Measurements from ENCODE around the gene NAXE. TPM values are rescaled to one million over a fixed set of nuclear protein-coding genes. Genes with fewer than 3 reads are reported as not detected.
A peak's percentile ranks its signal among the peaks of the same experiment; 100 is the strongest.
"Not testable (repeated sequence)": the region's sequence is repeated elsewhere in the genome, so short reads cannot be mapped to it uniquely, and the experiment has no call there.

Gene NAXE
- total RNA-seq, 1 experiment from 2014 or later = 81.9 TPM

DNA sequence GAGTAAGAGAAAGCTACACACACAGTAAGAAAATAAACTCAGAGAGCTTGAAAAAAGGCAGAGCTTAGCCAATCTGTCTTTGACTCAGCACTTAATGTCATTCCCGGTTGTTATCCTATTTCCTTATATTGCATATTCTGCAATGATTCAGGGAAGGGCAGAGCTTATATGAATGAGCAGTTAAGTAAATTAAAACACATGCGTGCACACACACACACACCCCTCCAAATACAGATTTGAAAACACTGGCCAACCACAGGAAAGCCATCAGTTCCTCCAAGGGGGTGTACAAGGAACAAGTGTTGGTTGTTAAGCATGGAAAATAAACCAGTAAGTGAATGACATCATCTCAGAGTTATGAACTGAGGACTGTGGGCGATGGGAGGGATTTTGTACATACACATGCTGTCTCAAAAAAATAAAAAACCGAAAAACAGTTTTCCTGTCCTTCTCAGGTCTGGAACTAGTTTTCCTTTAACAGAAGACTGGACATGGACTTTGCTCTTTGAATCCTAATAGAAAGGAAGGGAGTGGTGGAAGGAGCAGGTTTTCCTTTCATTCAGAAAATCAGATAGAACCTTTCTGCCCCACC lies 20.2 kb upstream of the NAXE start:
- DNase-seq (ENCODE audit: low read depth) = peak; percentile 84

DNA sequence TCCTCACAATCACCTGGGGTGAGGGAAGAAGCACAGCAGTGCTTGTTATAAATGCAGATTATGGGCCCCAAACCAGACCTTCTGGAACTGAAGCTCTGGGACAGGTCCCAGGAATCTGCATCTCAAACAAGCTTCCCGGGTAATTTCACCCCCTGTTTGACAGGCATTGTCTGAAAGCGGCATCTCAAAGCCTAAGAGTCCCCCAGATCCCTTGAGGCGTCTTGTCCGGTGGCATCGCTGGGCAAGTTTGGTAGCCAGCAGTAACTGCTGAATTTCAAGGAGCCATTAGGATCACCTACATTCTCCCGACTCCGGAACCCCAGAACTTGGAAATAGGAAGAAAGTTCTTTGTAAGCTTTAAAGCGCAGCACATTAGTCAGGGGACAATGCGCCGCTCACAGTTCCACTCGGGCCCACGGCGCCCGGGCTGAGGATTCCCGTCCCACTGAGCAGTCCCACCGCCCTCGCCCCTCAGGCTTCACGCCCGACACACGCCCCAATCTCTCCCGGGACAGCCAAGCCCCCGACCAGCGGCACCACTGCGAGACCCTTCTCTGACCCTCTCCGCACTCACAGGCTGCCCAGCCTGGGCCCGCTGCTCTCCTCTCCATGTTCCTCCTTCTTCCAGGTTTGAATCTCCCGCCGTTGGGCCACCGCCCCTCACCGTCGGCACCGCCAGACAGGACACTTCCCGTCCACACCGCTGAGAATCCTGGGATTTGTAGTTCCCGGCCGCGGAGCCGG lies 19.5 kb upstream of the NAXE start, which contains the start of gene IQGAP3:
IQGAP3 (minus strand) TSS at position 647 of the 744 bp plus-strand sequence; CDS start at position 611, 36 bp downstream.
- DNase-seq (ENCODE audit: low read depth) = peak; percentile 91

DNA sequence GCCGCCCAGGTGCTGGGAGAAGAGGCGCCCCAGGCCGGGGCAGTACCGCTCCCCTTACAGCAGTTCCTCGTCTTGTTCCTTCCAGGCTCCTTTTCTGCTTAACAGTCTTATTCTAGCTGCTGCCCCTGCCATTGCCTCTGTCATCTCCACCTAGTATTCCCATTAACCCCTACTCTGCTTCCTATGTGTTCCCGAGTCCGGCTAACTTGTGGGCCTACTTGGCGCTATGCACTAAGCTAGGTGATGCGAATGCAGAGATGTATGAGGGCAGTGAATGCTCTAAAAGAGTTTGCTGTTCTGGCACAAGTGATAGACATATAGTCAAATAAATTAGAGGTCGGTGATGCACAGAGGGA lies 18.9 kb upstream of the NAXE start:
- no peak for DNase-seq (ENCODE audit: low read depth)

DNA sequence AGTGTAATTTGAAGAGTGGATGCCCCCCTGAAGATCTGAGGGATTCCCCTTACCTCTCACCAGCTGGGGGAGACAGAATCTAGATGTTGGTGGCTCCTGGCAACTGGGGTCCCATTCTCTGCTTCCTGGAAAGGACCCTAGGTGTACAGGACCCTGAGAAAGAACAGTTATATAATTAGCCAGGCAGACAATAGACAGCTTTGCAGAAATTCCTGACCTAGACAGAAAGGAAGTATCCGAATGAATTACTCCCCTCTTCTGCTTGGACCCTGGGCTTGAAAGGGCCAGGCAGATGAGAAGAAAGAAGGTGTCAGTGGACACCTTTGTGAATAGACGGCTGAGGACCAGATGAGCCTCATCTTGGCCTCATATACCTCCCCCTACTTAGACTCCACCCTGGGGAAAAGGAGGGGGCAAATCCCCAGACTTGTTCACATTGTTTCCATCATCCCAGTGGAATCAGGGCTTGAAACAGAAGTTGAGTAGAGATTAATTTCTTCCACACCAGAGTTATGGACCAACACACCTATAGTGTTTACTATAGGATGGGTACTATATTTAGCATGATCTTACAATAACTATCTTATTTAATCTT lies 17.4 kb upstream of the NAXE start:
- no peak for DNase-seq (ENCODE audit: low read depth)

DNA sequence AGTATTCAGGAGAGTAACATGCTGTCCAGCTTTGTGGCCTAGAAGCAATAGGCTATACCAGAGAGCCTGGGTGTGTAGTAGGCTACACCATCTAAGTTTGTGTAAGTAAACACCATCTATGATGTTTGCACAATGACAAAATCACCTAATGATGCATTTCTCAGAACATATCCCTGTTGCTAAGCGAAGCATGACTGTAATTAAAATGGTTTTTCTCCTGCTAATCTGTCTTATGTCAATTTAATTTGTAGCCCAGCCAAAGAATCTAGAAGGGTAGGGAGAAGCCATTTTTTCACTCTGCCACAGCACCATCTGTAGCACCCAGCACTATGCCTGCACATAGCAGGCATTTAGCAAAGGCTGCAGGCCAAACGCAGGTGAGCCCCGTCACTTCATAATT lies 14.0 kb upstream of the NAXE start:
- DNase-seq (ENCODE audit: low read depth) = no peak

DNA sequence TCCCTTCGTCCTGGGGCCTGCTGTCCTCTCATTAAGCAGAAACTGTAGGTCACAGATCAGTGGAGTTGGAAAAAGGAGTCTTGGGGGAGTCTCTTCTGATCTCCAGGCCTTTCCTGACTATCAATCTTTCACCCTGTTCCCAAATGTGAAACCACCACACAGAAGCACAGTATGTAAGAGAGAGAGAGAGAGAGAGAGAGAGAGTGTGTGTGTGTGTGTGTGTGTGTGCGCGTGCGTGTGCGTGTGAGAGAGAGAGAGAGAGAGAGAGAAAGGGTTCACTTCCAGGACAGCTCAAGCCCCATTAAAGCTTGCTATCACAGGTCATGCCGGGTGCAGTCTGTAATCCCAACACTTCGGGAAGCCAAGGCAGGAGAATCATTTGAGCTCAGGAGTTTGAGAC lies 13.5 kb upstream of the NAXE start:
- DNase-seq (ENCODE audit: low read depth) = no peak

DNA sequence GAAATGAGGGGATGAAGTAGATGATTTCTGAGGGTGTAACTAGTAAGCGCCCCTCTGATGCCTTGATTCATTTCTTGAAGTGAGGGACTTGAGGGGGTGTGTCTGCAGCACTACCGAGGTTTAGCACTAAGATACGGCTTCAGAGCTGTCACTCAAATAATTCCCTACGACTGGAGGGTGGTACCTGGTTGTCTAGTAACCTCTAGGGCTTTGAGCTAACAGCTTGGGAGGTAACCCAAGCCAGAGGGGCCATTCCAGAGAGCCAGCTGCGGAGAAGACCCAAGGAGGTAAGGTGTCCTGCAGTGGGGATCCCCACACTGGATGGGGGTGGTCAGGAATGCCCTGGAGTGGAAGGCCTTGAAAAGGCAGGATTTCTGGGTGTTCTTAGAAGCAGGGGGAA lies 12.1 kb upstream of the NAXE start, which contains the start of gene TTC24:
TTC24 (plus strand) TSS at position 252 of the 400 bp plus-strand sequence. CDS start 1,642 bp downstream, outside the sequence.
- no peak for DNase-seq (ENCODE audit: low read depth)

DNA sequence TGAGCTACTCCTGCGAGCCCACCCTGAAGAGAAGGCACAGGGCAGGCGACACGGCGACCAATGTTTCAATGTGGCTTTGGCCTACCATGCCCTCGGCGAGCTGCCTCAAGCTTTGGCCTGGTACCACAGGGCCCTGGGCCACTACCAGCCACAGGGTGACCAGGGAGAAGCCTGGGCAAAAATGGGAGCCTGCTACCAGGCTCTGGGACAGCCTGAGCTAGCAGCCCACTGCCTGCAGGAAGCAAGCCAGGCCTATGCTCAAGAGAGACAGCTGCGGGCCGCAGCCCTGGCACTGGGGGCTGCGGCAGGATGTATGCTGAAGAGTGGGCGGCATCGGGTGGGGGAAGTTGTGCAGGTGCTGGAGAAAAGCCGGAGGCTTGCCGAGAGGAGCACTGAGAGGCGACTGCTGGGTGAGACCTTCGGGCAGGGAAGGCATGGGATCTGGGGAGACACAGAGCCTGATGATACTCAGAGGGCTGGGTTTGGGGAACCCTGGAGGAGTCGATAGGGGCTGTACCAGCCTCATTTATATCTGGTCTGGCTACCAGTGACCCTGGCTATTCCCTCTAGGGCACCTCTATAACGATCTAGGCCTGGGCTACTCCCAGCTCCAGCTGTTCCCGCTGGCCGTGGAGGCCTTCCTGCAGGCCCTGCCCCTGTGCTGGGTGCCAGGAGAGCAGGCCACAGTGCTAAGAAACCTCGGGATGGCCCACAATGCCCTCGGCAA lies 9.8 kb upstream of the NAXE start:
- DNase-seq (ENCODE audit: low read depth) = no peak

DNA sequence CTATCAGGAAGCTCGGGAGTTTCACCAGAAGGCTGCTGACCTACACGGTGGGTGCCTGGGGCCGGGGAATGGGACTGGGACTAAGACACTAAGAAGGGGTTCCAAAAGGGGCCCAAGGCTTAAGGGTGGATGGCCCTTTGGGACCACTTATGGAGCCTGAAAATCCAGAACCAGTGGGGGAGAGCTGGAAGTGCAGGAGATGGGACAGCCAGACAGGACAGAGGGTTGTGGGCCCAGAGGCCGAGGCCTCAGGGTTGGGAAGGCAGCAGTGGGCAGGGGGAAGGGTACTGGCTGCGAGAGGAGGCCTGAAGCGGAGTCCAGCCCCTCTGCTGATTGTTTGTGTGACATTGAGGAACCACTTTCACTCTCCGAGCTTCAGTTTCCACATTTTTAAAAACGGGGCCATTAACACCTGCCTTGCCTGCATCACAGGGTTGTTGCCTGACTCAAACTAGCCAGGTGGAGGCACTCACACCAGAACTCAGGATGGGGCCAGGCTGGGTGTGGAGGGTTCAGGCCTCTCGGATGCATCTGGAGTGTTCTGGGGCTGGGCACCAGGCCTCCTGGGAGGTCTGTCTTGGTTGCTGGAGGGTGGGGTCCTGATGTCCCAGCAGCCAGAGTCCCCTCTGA lies 9.1 kb upstream of the NAXE start:
- no peak for DNase-seq (ENCODE audit: low read depth)

DNA sequence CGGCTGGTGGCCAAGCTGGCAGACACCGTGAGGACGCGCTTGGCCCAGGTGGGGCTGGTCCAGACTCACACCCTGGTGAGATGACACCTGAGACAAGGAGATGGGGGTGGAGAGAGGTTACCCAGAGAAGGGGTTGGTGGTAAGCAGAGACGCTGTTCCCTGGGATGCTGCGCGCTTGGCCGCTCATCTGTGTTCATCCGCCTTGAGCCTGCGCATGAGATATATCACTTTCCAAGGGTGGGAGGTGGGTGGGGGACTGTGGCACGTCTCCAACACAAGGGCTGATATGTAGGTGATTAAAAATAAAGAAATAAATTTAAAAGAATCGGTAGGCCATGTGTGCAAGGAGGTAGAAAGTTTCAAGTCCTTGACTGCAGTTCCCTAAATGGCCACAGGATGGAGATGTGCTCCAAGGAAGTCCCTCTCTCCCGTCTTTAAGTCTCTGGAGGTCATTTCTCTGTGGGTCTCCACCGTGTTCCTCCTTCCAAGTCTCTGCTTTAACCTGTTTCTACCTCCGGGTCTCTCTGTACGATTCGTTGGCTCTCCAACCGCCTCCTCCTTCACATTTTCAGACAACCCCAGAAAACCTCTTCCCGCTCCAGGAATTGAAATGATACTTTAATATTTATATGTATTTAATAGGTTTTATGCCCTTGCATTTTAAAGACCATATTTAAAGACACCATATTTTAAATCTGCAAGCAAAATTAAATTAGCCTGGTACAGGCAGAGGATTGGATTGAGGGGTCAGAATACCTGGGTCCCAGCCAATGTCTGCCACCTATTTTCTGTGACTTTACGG lies 7.6 kb upstream of the NAXE start:
- DNase-seq (ENCODE audit: low read depth) = peak; percentile 76

DNA sequence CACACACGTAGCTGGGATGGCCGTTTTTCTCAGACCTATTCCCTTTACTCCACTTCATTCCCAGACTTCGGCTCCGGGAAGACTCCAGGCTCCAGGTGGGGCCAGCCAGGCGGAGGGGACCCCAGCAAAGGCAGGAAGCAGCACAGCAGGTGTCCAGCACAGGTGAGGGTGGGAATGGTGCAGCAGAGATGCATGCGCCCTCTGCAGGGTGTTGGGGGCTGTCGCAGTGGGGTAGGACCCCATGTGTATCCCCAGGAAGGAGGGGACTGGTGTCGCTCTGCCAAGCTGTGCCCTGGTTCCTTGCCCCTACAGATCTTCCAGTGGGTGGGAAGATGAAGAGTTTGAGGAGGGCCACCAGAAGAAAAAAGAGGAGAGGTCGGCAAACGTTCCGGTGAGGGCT lies 6.8 kb upstream of the NAXE start:
- DNase-seq (ENCODE audit: low read depth) = peak; percentile 17

DNA sequence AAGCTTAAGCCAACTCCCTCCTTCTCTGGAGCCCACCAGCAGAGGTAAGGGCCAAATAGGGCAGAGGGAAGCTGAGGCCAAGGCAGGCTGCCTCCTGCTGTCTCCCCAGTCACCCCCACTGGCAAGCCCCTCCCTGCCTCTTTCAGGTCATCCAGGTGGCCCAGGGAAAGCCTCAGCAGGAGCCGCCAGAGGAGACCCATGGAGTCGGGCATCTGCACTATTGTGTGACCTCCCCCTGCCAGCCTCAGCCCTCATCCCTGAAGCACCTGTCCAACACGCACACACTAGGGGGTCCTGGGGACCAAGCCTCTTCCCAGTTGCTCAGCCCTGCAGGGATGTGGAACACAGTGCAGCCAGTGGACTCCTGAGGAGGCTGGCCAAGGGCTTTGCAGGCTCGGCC lies 5.3 kb upstream of the NAXE start:
- DNase-seq (ENCODE audit: low read depth) = no peak

DNA sequence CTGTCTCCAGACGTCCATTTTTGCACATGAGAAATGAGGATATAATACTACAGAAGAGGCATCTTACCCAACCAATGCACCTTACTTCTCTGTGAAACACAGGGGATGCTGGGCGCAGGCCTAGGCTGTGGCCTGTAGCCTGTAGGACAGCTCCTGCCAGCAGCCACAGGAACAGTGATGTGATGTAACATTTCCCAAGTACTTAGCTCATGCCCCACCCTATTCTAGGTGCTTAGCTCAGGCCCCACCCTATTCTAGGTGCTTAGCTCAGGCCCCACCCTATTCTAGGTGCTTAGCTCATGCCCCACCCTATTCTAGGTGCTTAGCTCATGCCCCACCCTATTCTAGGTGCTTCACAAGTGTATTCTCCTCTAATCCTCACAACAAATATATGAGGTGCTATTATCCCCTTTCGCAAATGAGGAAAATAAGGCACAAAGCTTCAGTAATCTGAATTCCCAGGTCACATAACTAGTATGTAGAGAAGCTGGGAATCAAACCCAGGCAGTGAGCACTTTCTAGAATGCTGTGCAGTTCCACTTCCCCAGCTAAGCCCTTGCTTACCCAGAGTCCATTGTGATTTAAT lies 4.6 kb upstream of the NAXE start:
- DNase-seq (ENCODE audit: low read depth) = no peak

DNA sequence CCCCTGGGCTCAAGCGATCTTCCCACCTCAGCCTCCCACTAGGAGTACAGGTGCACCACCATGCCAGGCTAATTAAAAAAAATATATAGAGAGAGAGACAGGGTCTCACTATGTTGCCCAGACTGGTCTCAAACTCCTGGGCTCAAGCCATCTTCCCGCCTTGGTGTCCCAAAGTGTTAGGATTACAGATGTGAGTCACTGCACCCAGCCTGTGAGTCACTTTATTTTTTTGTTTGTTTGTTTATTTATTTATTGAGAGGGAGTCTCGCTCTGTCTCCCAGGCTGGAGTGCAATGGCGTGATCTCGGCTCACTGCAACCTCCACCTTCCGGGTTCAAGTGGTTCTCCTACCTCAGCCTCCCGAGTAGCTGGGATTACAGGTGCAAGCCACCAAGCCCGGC lies 3.6 kb upstream of the NAXE start:
- not testable (repeated sequence) for DNase-seq (ENCODE audit: low read depth)

DNA sequence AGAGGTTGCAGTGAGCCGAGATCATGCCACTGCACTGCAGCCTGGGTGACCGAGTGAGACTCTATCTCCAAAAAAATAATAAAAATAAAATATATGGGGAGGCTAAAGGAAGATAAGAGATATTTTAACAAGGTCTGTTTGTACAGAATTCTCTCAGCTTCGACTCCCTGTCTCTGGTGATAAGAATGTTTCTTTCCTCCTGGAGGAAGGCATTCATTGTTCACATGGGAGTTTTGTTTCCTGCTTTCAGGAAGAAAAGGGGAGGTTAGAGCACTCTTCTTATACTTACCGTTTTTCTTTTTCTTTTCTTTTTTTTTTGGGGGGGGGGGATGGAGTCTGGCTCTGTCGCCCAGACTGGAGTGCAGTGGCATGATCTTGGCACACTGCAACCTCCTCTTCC lies 2.0 kb upstream of the NAXE start:
- DNase-seq (ENCODE audit: low read depth) = no peak

DNA sequence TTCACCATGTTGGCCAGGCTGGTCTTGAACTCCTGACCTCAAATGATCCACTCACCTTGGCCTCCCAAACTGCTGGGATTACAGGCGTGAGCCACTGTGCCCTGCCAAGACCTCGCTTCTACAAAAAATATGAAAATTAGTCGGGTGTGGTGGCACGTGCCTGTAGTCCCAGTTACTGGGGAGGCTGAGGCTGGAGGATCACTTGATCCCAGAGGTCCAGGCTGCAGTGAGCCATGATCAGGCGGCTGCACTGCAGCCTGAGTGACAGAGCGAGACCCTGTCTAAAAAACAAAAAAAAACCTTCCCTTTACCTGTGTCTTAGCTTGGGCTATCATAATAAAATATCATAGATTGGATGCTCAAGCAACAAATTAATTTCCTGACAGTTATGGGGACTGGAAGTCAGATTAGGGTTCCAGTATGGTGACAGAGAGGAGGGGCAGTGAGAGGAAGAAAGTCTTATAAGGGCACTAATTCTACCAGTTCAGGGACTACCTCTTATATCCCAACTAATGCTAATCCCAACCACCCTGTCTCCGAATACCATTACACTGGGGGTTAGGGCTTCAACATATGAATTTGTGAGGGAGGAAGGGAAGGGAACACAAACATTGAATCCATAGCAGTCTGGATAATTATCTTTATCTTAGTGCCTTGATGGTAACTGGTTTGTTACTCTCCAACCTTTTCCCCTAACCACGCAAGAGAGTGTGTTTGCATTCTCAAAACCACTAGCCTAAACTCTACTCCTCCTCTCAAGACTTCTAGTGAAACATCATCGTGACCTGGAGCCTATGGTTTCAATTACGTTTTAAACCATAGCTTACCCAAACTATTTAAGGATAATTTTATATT lies 1.0 kb upstream of the NAXE start:
- no peak for DNase-seq (ENCODE audit: low read depth)

DNA sequence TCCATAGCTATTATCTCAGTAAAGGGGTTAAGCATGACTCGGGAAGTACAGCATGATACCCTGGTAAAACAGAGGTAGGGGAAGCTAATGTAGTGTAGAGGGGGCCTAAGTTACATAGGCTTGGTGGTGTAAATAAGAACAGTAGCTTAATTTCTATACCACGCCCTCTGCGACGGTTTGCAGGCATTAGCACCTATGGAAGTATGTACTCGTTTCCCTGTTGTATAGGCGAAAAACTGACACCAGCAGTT lies 470 bp upstream of the NAXE start:
- no peak for DNase-seq (ENCODE audit: low read depth)

DNA sequence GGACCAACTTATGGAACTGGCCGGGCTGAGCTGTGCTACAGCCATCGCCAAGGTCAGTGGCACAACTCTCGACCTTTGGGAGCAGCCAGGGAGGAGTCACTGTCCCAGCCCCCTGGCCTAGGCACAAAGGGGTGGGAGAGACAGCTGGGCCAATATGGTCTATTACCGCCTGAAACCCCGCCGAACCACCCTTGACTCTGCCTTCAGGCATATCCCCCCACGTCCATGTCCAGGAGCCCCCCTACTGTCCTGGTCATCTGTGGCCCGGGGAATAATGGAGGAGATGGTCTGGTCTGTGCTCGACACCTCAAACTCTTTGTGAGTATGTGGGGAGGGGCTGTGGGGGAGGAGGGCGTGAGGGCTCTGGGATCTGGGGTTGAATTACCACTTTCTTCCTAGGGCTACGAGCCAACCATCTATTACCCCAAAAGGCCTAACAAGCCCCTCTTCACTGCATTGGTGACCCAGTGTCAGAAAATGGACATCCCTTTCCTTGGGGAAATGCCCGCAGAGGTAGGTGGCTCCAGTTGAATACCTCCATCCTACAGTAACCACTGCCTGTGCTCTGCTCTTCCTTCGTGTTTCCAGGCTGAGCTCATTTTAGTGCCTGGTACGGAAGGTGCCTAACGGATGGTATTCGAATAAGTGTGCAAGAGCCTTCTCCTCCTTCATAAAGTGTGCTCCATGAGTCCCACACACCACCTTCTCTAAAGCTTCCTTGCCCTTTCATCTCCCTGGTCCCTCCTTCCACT lies 758 bp downstream of the NAXE start:
- DNase-seq (ENCODE audit: low read depth) = peak; percentile 24

DNA sequence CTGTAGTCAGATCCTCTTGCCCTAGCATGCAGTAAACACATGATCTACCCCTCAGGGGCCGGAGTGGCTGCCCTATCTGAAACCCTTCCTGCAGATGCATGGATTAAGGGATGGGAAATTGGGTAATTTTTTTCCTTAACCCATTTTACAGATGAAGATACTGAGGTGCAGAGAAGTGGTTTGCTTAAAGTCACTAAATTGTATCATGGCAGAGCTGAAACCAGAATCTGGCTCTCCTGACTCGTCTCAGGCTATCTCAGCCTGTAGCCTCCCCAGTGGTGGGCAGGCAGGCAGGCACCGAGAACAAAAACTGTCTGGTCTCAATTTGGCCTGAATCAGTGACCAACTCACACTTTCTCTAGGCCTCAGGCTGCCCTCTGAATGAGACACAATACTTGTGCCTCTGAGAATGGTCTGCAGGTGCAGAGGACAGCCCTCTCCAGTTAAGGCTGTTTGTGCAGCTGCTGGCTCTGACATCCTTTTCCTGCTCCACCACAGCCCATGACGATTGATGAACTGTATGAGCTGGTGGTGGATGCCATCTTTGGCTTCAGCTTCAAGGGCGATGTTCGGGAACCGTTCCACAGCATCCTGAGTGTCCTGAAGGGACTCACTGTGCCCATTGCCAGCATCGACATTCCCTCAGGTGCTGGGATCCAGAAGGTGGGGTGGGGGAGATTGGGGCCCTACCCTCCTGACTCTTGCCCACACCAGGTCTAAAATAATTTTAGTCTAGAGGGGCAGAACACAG lies 1.5 kb downstream of the NAXE start:
- no peak for DNase-seq (ENCODE audit: low read depth)
